OCI-LY7 (cell line): ENCODE data around the gene TNS1. TPM values are rescaled to one million over a fixed set of nuclear protein-coding genes. Genes with fewer than 3 reads are reported as not detected.
"Not testable (repeated sequence)": the region's sequence is repeated elsewhere in the genome, so short reads cannot be mapped to it uniquely, and the experiment has no call there.

ENCODE experiments used
- BruUV-seq: library from RNA; stranded (reverse); fragments of 400-500 nt; replicated peaks from 2 replicates; lab custom pipeline; 2021; lab: Mats Ljungman, UMichigan
- CTCF ChIA-PET: fragments of 300-600 bp; sonication (Branson Sonifier 250); formaldehyde crosslinking; loops from one replicate; lab custom pipeline; 2022; ENCODE audit warnings: antibody characterized with exemption; ENCODE audit not compliant: unreplicated experiment; lab: Charles Lee
- POLR2A ChIA-PET: fragments of 300-600 bp; sonication (Branson Sonifier 250); formaldehyde crosslinking; loops from one replicate; lab custom pipeline; 2022; ENCODE audit warnings: antibody characterized with exemption; lab: Charles Lee
- DNase-seq: peaks from one replicate; pipeline ENCODE4 v3.0.0-alpha.2; 2015; ENCODE audit warnings: low spot score
- H2AFZ ChIP-seq: fragments of 200-600 bp; sonication (generic), shearing (Covaris generic); 2 replicates; pipeline ENCODE4 v1.6.1; 2014; ENCODE audit warnings: mild to moderate bottlenecking, antibody characterized with exemption, low read length, moderate library complexity
- H3K27ac ChIP-seq: fragments of 200-600 bp; sonication (generic); 2 replicates; pipeline ENCODE4 v1.5.1; 2014; ENCODE audit warnings: mixed run types, low read depth, mild to moderate bottlenecking, moderate library complexity, low read length, inconsistent platforms; ENCODE audit not compliant: poor library complexity, severe bottlenecking
- H3K36me3 ChIP-seq: fragments of 200-600 bp; sonication (generic); 2 replicates; pipeline ENCODE4 v1.6.1; 2014; ENCODE audit warnings: mild to moderate bottlenecking, antibody characterized with exemption, low read length, moderate library complexity, mixed read lengths; ENCODE audit not compliant: insufficient read depth
- H3K4me1 ChIP-seq: fragments of 200-600 bp; sonication (generic); 2 replicates; pipeline ENCODE4 v1.5.1; 2014; ENCODE audit warnings: mild to moderate bottlenecking, low read length; ENCODE audit not compliant: insufficient read depth, poor library complexity, severe bottlenecking
- H3K4me2 ChIP-seq: fragments of 200-600 bp; sonication (generic); 2 replicates; pipeline ENCODE4 v1.6.1; 2014; ENCODE audit warnings: mild to moderate bottlenecking, low read length
- H3K4me3 ChIP-seq: fragments of 200-600 bp; sonication (generic); 2 replicates; pipeline ENCODE4 v1.5.1; 2014; ENCODE audit warnings: mild to moderate bottlenecking, low read depth, low read length; ENCODE audit not compliant: poor library complexity, severe bottlenecking
- H3K79me2 ChIP-seq: fragments of 200-600 bp; sonication (generic); 2 replicates; pipeline ENCODE4 v1.6.1; 2016; ENCODE audit warnings: low read depth, mild to moderate bottlenecking, low read length, moderate library complexity, mixed read lengths; ENCODE audit not compliant: insufficient read depth
- H3K9me2 ChIP-seq: fragments of 200-600 bp; sonication (generic); 2 replicates; pipeline ENCODE4 v1.6.1; 2016; ENCODE audit warnings: mild to moderate bottlenecking, low read length, mixed read lengths; ENCODE audit not compliant: insufficient read depth
- H3K9me3 ChIP-seq: fragments of 200-600 bp; sonication (generic); 2 replicates; pipeline ENCODE4 v1.6.1; 2014; ENCODE audit warnings: mild to moderate bottlenecking, mixed run types, low read length, mixed read lengths
- H4K20me1 ChIP-seq: fragments of 200-600 bp; sonication (generic); 2 replicates; pipeline ENCODE4 v1.6.1; 2014; ENCODE audit warnings: mild to moderate bottlenecking, antibody characterized with exemption, low read length, moderate library complexity, mixed read lengths; ENCODE audit not compliant: insufficient read depth
- CTCF ChIP-seq: fragments of 200-600 bp; sonication (generic); conservative IDR thresholded peaks from 2 replicates; pipeline ENCODE4 v1.5.1; 2014; ENCODE audit warnings: mild to moderate bottlenecking, antibody characterized with exemption, low read length, moderate library complexity, mixed read lengths
- EZH2phosphoT487 ChIP-seq: fragments of 200-600 bp; sonication (generic); IDR thresholded peaks from 2 replicates; pipeline ENCODE4 v1.6.1; 2018; ENCODE audit warnings: low read depth, borderline replicate concordance, mild to moderate bottlenecking, mixed run types, antibody characterized with exemption, low read length, moderate library complexity, mixed read lengths
- intact Hi-C: fragments of 100-400 bp; cut with micrococcal nuclease; formaldehyde crosslinking; loops from one replicate; pipeline ENCODE4 v1.10.0; 2022; ENCODE audit not compliant: unreplicated experiment
- total RNA-seq, 2 experiments: library from RNA; depleted of rRNA in 1 of 2; stranded (reverse); fragments of >200 nt in 1 of 2; shearing (Covaris generic) in 1 of 2; gene quantifications; 2 replicates each; pipeline ENCODE4 v1.2.3, GENCODE V29; 2014 to 2022

TNS1 gene
- total RNA-seq, 2 experiments from 2014 or later: not detected

DNA sequence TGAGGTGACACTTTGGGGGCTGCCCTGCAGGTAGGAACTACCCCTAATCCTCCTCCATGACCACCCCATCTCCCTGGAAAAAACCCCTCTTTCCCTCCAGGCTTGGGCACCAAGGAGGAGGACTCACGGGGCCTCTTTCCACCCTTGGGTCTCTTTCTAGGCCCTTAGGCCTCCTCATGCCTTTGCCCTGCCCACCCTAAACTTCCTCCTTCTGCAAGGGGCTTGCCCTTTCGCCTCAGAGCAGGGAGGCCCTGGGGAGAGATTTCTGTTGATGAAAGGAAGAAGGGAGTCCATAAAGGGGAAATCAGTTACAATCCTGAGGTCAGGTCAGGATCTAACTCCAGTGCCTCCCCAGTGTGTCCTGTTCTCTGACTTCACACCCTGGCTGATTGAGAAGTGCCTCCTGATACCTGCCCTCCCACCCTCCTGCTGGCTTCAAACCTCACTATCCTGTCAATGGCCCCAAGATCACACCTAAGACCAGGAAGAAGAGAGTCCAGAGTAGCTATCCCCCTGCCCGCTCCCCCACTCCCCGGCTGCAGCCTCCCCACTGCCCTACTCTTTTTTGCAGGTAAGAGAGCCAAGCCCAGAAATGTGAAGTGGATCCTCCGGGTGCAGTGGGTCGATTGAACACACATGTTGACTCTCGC, 16.7 kb upstream of the TNS1 start:
- H3K9me3 ChIP-seq: no peaks in the 10 kb centered on the region
- DNase-seq: no peak
- CTCF ChIA-PET: no interaction called here
- H3K79me2 ChIP-seq: no peaks in the 10 kb centered on the region
- intact Hi-C loops: no loop called here
- no peaks in the 10 kb centered on the region for H3K9me2 ChIP-seq
- TF ChIP-seq CTCF (no peak), EZH2phosphoT487 (no peak)
- BruUV-seq: no TSS peak
- H3K27ac ChIP-seq: no peak overlapping the region
- no peaks in the 10 kb centered on the region for H4K20me1 ChIP-seq
- no peak overlapping the region for H2AFZ ChIP-seq
- no peak overlapping the region for H3K4me3 ChIP-seq
- H3K4me2 ChIP-seq: no peak overlapping the region
- H3K36me3 ChIP-seq: no peaks in the 10 kb centered on the region
- no peaks in the 10 kb centered on the region for H3K4me1 ChIP-seq
- POLR2A ChIA-PET: interaction anchor here (0.6 kb wide), 1 partner anchor 114 kb away, joined by 4 read pairs; no protein-coding TSS in a partner anchor

GRCh38 chr2:218018842-218019125, 16.0 kb upstream of the TNS1 start:
- intact Hi-C loops, POLR2A ChIA-PET, DNase-seq, H3K9me3 ChIP-seq, H3K4me1 ChIP-seq, H3K27ac ChIP-seq, H2AFZ ChIP-seq, H3K9me2 ChIP-seq, H3K36me3 ChIP-seq, H3K79me2 ChIP-seq, BruUV-seq, H3K4me3 ChIP-seq, H4K20me1 ChIP-seq, H3K4me2 ChIP-seq, CTCF ChIA-PET: not testable (repeated sequence)

- no peaks in the 10 kb centered on the region for H3K9me2 ChIP-seq
- H3K79me2 ChIP-seq: no peaks in the 10 kb centered on the region
- no peak for TF ChIP-seq EZH2phosphoT487
- no peak for TF ChIP-seq CTCF
- H3K4me1 ChIP-seq: no peaks in the 10 kb centered on the region
- POLR2A ChIA-PET: no interaction called here
- no peak overlapping the region for H3K4me2 ChIP-seq
- H3K9me3 ChIP-seq: no peaks in the 10 kb centered on the region
- H3K36me3 ChIP-seq: no peaks in the 10 kb centered on the region
- H3K4me3 ChIP-seq: no peak overlapping the region
- no peak for DNase-seq
- CTCF ChIA-PET: no interaction called here
- no peaks in the 10 kb centered on the region for H4K20me1 ChIP-seq
- H2AFZ ChIP-seq: no peak overlapping the region
- no peak overlapping the region for H3K27ac ChIP-seq
- intact Hi-C loops: no loop called here
- BruUV-seq: no TSS peak
Measured at GRCh38 chr2:218017211-218018053, 14.6 kb upstream of the TNS1 start.
